Lower leg skin (tissue), 3 donors: ENCODE data around the gene HABP2.

Experiments
- CTCF ChIP-seq, 3 donors: fragments of 450-650 bp; IDR thresholded peaks; one replicate each; pipeline ENCODE4 v1.5.1; 2016; ENCODE audit warnings: antibody characterized with exemption in 3 of 3, mild to moderate bottlenecking in 3 of 3, moderate library complexity in 2 of 3
- POLR2A ChIP-seq, 2 donors: fragments of 450-650 bp; IDR thresholded peaks; one replicate each; pipeline ENCODE4 v1.6.1; 2016 to 2017; ENCODE audit warnings: antibody characterized with exemption in 2 of 2, mild to moderate bottlenecking in 1 of 2, moderate library complexity in 1 of 2

DNA sequence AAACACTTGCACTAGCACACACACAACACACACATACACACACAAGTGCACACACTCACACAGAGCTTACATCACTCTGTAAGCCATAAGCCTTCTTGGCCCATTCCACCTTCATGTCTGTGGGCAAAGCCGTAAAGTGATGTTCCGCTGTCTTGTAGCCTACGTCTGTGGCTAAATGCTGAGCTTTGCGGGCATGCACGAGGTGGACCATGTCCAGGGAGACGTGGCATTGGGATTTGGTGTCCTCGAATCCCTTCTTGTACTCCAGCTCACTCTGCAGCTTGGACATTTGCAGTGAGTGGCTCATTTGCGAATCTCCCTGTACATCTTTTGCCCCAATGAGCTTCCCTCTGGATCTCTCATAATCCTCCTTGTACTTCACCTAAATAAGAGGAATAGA lies 68.9 kb downstream of the HABP2 start:
- no peak for TF ChIP-seq POLR2A (IDR thresholded peaks at IDR 0.05)
- no peak for TF ChIP-seq CTCF (IDR thresholded peaks at IDR 0.05)
